Glutamatergic neuron (in vitro differentiated cells): Measurements from ENCODE around the gene FNDC1. TPM values are rescaled to one million over a fixed set of nuclear protein-coding genes. Genes with fewer than 3 reads are reported as not detected.

ENCODE experiments used
- DNase-seq: peaks from one replicate; pipeline ENCODE4 v3.0.0; 2022
- H3K27ac Mint-ChIP-seq: one replicate; pipeline ENCODE4 v1.8.0; 2020; ENCODE audit warnings: mild to moderate bottlenecking, mixed read lengths, inconsistent platforms; ENCODE audit not compliant: unreplicated experiment
- H3K27me3 Mint-ChIP-seq: one replicate; pipeline ENCODE4 v1.8.0; 2020; ENCODE audit warnings: mild to moderate bottlenecking, moderate library complexity, mixed read lengths, inconsistent platforms; ENCODE audit not compliant: unreplicated experiment
- H3K36me3 Mint-ChIP-seq: one replicate; pipeline ENCODE4 v1.8.0; 2020; ENCODE audit warnings: mild to moderate bottlenecking, mixed read lengths, inconsistent platforms; ENCODE audit not compliant: unreplicated experiment
- H3K4me1 Mint-ChIP-seq: one replicate; pipeline ENCODE4 v1.8.0; 2020; ENCODE audit warnings: mild to moderate bottlenecking, low read depth, mixed read lengths, inconsistent platforms; ENCODE audit not compliant: unreplicated experiment
- H3K4me3 Mint-ChIP-seq: one replicate; pipeline ENCODE4 v1.8.0; 2020; ENCODE audit warnings: mild to moderate bottlenecking, mixed read lengths, inconsistent platforms; ENCODE audit not compliant: unreplicated experiment
- H3K9me3 Mint-ChIP-seq: one replicate; pipeline ENCODE4 v1.8.0; 2020; ENCODE audit warnings: mild to moderate bottlenecking, moderate library complexity, mixed read lengths, inconsistent platforms; ENCODE audit not compliant: unreplicated experiment
- total RNA-seq: library from RNA; stranded (reverse); fragmentation: NEBNext Ultra II Directional; extraction: Animal tissue kit (Norgen Biotek cat#: 25700); gene quantifications from one replicate; pipeline ENCODE4 v1.2.1, GENCODE V29; 2021; ENCODE audit not compliant: unreplicated experiment
- TF ChIP-seq, protein P1 (sequence below): fragments of 200-600 bp; sonication (generic); IDR thresholded peaks from one replicate; pipeline ENCODE4 v1.5.0; 2021; ENCODE audit not compliant: partially characterized antibody, unreplicated experiment

FNDC1 gene
- total RNA-seq, 1 donor from 2014 or later = 0.88 TPM

DNA sequence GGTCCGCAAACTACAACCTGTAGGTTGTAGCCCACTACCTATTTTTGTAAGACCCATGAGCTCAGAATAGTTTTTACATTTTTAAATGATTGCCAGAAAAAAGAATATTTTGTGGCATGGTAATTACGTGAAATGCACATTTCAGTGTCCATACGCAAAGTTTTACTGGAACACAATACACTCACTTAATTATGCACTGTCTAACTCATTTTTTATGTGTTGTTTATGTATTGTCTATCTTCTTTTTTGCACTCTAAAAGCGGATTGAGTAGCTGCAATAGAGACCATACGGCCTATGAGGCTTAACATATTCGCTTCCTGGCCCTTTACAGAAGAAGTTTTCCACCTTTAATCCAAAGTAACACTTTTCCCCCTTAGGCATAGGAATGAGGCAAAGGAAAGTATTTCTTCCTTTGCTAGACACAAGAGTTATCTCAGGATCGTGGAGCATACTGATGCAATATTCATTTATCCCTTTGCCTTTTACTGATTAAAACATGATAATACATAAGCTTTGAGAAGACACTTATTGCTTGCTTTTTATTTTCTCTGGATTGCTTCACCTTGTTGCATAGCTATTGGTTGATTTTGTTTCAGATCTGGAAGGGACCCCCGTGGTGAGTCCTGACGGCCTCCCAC is 69.8 kb downstream of the FNDC1 start:
- H3K36me3 Mint-ChIP-seq = peaks cover 8% of the 10 kb centered on the region

DNA sequence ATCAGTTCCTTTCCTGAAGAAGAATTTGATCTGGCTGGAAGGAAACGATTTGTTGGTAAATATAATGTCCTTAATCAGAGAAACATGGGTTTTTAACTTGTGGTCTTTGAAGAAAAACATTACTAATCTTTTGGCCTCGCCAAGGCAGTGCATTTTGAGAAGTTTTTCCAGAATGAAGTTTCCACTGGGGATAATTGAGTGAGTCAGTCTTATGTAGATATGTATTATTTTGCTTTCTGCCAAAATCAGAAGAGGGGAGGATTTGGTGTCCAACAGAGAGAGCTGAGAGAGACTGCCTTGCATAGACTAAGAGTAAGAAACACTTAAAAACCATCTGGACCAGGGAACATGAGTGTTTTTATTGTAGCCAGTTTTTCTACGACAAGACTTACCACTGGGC is 79.9 kb downstream of the FNDC1 start:
- Mint-ChIP-seq H3K27me3 (no peaks in the 10 kb centered on the region), H3K36me3 (no peaks in the 10 kb centered on the region), H3K4me1 (no peaks in the 10 kb centered on the region), H3K4me3 (no peak overlapping the region), H3K27ac (no peak overlapping the region), H3K9me3 (no peaks in the 10 kb centered on the region)
- TF ChIP-seq, protein P1, sequence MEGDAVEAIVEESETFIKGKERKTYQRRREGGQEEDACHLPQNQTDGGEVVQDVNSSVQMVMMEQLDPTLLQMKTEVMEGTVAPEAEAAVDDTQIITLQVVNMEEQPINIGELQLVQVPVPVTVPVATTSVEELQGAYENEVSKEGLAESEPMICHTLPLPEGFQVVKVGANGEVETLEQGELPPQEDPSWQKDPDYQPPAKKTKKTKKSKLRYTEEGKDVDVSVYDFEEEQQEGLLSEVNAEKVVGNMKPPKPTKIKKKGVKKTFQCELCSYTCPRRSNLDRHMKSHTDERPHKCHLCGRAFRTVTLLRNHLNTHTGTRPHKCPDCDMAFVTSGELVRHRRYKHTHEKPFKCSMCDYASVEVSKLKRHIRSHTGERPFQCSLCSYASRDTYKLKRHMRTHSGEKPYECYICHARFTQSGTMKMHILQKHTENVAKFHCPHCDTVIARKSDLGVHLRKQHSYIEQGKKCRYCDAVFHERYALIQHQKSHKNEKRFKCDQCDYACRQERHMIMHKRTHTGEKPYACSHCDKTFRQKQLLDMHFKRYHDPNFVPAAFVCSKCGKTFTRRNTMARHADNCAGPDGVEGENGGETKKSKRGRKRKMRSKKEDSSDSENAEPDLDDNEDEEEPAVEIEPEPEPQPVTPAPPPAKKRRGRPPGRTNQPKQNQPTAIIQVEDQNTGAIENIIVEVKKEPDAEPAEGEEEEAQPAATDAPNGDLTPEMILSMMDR = no peak
- DNase-seq = no peak

More for the DNA sequence above, 69.8 kb downstream of the FNDC1 start:
- Mint-ChIP-seq H3K9me3 (peaks cover 8% of the 10 kb centered on the region), H3K4me3 (no peak overlapping the region), H3K4me1 (peaks cover 2% of the 10 kb centered on the region), H3K27me3 (peaks cover 9% of the 10 kb centered on the region), H3K27ac (no peak overlapping the region)
- no peak for DNase-seq
- TF ChIP-seq, protein P1 = no peak

DNA sequence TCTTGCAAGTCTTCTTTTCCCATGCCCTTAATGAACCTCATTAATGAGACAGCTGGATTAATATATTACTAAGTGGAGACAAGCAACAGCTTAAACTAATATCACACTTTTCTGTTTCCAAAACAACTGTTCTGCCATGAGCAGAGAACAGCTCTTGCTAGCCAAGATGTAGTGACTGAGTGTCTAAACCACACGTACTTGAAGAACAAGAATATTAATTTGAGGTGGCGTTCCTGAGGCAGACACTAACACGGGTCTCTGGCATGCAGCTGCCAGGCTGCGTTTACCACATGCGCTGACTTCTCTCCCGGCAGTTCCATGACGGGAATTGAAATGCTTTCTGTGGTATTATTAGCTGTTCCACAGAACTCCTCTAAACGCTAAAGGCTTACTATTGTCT is 80.6 kb downstream of the FNDC1 start:
- Mint-ChIP-seq H3K9me3 (no peaks in the 10 kb centered on the region), H3K36me3 (no peaks in the 10 kb centered on the region), H3K4me3 (no peak overlapping the region), H3K4me1 (no peaks in the 10 kb centered on the region), H3K27me3 (no peaks in the 10 kb centered on the region), H3K27ac (no peak overlapping the region)
- DNase-seq = no peak
- TF ChIP-seq, protein P1 = no peak

DNA sequence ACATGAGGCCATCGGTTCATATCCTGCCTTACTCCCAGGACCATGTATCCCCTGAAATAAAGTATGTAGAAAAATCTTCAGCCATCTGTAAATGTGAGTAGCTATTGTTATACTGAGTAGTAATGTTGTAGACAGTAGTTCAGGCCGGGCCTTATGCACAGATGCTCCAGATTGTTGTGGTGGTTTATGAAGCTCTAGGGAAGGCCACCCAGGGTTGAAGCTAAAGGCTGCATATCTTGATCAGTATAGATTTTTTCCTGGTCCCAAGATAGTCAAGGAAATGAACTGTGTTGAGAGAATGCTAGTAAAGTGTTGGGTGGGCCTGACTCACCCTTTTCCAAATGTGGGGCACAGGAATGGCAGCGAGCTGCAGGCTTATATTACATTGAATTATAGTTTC is 81.4 kb downstream of the FNDC1 start:
- H3K27me3 Mint-ChIP-seq = no peaks in the 10 kb centered on the region
- no peaks in the 10 kb centered on the region for H3K36me3 Mint-ChIP-seq
- H3K9me3 Mint-ChIP-seq = no peaks in the 10 kb centered on the region
- no peak for DNase-seq
- H3K4me3 Mint-ChIP-seq = no peak overlapping the region
- TF ChIP-seq, protein P1 = no peak
- H3K27ac Mint-ChIP-seq = no peak overlapping the region
- H3K4me1 Mint-ChIP-seq = no peaks in the 10 kb centered on the region

DNA sequence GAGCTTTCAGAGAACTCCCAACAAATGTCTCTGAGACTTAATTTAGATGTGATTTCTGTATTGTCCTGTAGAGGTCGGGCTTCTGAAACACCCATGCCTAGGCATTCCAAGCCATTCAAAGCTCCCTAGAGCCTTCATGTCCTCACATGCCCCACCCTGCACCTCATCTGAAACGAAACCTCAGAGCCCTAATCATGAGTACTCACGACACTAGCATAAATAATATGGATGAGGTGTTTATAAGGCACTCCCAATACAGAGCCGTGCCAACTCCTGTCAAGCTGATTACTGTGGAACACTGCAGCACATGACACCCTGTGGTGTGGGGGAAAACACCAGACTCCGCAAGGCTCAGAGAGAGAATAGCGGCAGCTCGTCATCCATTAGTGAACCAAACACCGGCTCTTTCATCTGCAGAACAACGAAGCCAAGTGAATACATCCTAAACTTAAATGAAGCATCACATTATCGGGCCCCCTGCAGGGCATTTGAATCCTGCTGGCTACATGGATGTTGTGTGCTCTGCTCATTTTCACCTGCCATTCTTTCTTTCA is 83.8 kb downstream of the FNDC1 start:
- no peaks in the 10 kb centered on the region for H3K36me3 Mint-ChIP-seq

More for the DNA sequence above, 83.8 kb downstream of the FNDC1 start:
- DNase-seq = no peak
- H3K4me1 Mint-ChIP-seq = no peaks in the 10 kb centered on the region
- H3K4me3 Mint-ChIP-seq = no peak overlapping the region
- H3K27ac Mint-ChIP-seq = no peak overlapping the region
- H3K9me3 Mint-ChIP-seq = no peaks in the 10 kb centered on the region
- TF ChIP-seq, protein P1 = peak; percentile 79
- H3K27me3 Mint-ChIP-seq = no peaks in the 10 kb centered on the region
